HEK293T (cell line): ENCODE results near the gene AKAP6.
A peak's percentile ranks its signal among the peaks of the same experiment; 100 is the strongest.

Source experiments
- CTCF ChIA-PET: fragments of 350-600 bp; formaldehyde crosslinking; extraction: SDS; loops from one replicate; lab custom pipeline; 2021; ENCODE audit warnings: antibody characterized with exemption, inconsistent platforms; lab: Yijun Ruan, JAX
- POLR2A ChIA-PET: fragments of 350-600 bp; formaldehyde crosslinking; extraction: SDS; loops from one replicate; lab custom pipeline; 2020; ENCODE audit warnings: antibody characterized with exemption, inconsistent platforms; lab: Yijun Ruan, JAX
- DNase-seq: peaks from one replicate; pipeline ENCODE4 v3.0.0; 2012; ENCODE audit warnings: mixed read lengths; ENCODE audit errors: extremely low spot score
- ARNT ChIP-seq: fragments of 450-650 bp; IDR thresholded peaks from 2 replicates; pipeline ENCODE4 v1.6.1; 2017; ENCODE audit warnings: mild to moderate bottlenecking
- BHLHE40 ChIP-seq: fragments of 450-650 bp; IDR thresholded peaks from 2 replicates; pipeline ENCODE4 v1.6.1; 2016; ENCODE audit warnings: mild to moderate bottlenecking, moderate library complexity, borderline replicate concordance
- CTBP1 ChIP-seq: fragments of 450-650 bp; IDR thresholded peaks from 2 replicates; pipeline ENCODE4 v1.6.1; 2016; ENCODE audit warnings: borderline replicate concordance
- ELF4 ChIP-seq: fragments of 450-650 bp; IDR thresholded peaks from 2 replicates; pipeline ENCODE4 v1.6.1; 2017; ENCODE audit warnings: antibody characterized with exemption
- FOXA1 ChIP-seq: fragments of 450-650 bp; IDR thresholded peaks from 2 replicates; pipeline ENCODE4 v1.6.1; 2016; ENCODE audit warnings: mild to moderate bottlenecking
- FOXK2 ChIP-seq: fragments of 450-650 bp; IDR thresholded peaks from 2 replicates; pipeline ENCODE4 v1.6.1; 2016; ENCODE audit warnings: mild to moderate bottlenecking
- FOXM1 ChIP-seq: fragments of 450-650 bp; IDR thresholded peaks from 2 replicates; pipeline ENCODE4 v1.6.1; 2017; ENCODE audit warnings: mild to moderate bottlenecking, borderline replicate concordance
- HDGF ChIP-seq: fragments of 450-650 bp; IDR thresholded peaks from 2 replicates; pipeline ENCODE4 v1.6.1; 2017; ENCODE audit warnings: antibody characterized with exemption, borderline replicate concordance
- L3MBTL2 ChIP-seq: fragments of 450-650 bp; conservative IDR thresholded peaks from 2 replicates; pipeline ENCODE4 v1.6.1; 2016; ENCODE audit warnings: mild to moderate bottlenecking
- LEF1 ChIP-seq: fragments of 450-650 bp; IDR thresholded peaks from 2 replicates; pipeline ENCODE4 v1.6.1; 2017; ENCODE audit warnings: mild to moderate bottlenecking, borderline replicate concordance
- NFRKB ChIP-seq: fragments of 450-650 bp; IDR thresholded peaks from 2 replicates; pipeline ENCODE4 v1.6.1; 2016; ENCODE audit warnings: mild to moderate bottlenecking, moderate library complexity
- SP1 ChIP-seq: fragments of 450-650 bp; IDR thresholded peaks from 2 replicates; pipeline ENCODE4 v1.6.1; 2017
- TARDBP ChIP-seq: fragments of 450-650 bp; IDR thresholded peaks from 2 replicates; pipeline ENCODE4 v1.6.1; 2016
- ZNF384 ChIP-seq: fragments of 450-650 bp; IDR thresholded peaks from 2 replicates; pipeline ENCODE4 v1.6.1; 2016
- TF ChIP-seq, protein P1 (sequence below): fragments of 450-650 bp; IDR thresholded peaks from 2 replicates; pipeline ENCODE4 v1.6.1; 2016

The AKAP6 gene

GRCh38 chr14:32625211-32625610, 296.1 kb downstream of the AKAP6 start:
- ChIA-PET CTCF (no interaction called here), POLR2A (no interaction called here)
- no peak for TF ChIP-seq ELF4
- TF ChIP-seq, protein P1, sequence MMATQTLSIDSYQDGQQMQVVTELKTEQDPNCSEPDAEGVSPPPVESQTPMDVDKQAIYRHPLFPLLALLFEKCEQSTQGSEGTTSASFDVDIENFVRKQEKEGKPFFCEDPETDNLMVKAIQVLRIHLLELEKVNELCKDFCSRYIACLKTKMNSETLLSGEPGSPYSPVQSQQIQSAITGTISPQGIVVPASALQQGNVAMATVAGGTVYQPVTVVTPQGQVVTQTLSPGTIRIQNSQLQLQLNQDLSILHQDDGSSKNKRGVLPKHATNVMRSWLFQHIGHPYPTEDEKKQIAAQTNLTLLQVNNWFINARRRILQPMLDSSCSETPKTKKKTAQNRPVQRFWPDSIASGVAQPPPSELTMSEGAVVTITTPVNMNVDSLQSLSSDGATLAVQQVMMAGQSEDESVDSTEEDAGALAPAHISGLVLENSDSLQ: peak; percentile 71
- DNase-seq: no peak

GRCh38 chr14:32627545-32628298, 298.6 kb downstream of the AKAP6 start:
- no peak for TF ChIP-seq LEF1
- no peak for TF ChIP-seq BHLHE40
- TF ChIP-seq ZNF384: no peak
- TF ChIP-seq FOXA1: no peak
- TF ChIP-seq TARDBP: no peak
- TF ChIP-seq FOXK2: no peak
- TF ChIP-seq NFRKB: no peak
- TF ChIP-seq HDGF: no peak
- TF ChIP-seq FOXM1: no peak
- ChIA-PET POLR2A (no interaction called here), CTCF (interaction anchor here (0.6 to 0.7 kb wide), 2 partner anchors 288 to 1166 kb away, joined by 3 read pairs; no protein-coding TSS in a partner anchor)
- no peak for DNase-seq

- peak; percentile 59 for TF ChIP-seq ZNF384
- no peak for TF ChIP-seq LEF1
- POLR2A ChIA-PET: interaction anchor here (0.7 kb wide), 1 partner anchor 1014 kb away, joined by 3 read pairs; no protein-coding TSS in a partner anchor
- CTCF ChIA-PET: interaction anchor here (0.6 kb wide), 1 partner anchor 13 kb away, joined by 3 read pairs; no protein-coding TSS in a partner anchor
- DNase-seq: no peak
Observed at GRCh38 chr14:32629236-32629635, 300.1 kb downstream of the AKAP6 start.

DNA sequence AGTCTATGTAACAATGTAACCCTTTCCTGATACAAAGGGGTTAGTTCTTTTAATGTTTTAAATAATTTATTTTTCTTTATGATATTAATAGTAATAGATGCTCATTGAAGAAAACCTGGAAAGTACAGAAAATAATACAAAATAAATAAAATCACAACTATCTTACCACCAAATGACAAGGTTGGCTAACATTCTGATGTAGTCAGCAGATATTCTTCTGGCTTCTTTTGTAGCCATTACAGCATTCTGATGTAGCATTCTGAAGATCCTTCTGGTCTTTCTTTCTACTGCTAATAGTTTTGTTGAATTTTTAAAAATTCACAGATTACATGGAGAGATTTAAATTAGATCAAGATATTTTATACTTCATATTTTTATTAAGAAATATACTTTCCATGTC, 301.6 kb downstream of the AKAP6 start:
- CTCF ChIA-PET: no interaction called here
- TF ChIP-seq FOXA1: no peak
- no peak for TF ChIP-seq NFRKB
- no peak for TF ChIP-seq ZNF384
- TF ChIP-seq FOXK2: no peak
- no peak for DNase-seq
- POLR2A ChIA-PET: no interaction called here

DNA sequence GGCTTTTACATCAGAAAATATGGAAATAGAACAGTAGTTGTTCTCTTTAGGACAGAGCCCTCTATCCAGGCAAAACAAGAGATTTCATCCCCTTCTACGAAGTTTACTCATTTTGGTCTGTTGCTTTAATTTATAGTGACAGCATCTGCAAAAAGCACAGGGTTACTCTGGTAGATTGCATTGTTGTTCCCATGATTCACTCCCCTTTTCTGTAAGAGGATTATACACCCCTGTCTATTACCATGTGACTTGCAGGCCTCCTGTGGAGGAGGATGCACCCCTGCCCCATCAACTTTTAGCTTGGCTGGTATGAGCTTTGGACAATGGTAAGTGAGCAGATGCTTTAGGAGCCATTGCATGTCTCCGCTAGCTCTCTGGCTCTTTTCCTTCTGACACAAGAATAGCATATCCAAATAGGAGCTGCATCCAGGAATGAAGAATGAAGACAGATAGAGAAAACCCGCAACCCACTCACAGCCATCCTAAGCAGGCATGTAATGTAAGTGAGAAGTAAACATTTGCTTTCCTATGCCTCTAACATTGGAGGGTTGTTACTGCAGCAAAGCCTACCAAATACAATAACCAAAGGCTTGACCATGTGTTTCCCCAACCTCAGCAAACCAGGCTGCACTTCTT, 304.2 kb downstream of the AKAP6 start:
- TF ChIP-seq, protein P1: no peak
- TF ChIP-seq LEF1: no peak
- TF ChIP-seq CTBP1: no peak
- no peak for TF ChIP-seq ELF4
- no peak for TF ChIP-seq FOXK2
- TF ChIP-seq SP1: no peak
- no peak for TF ChIP-seq TARDBP
- no peak for TF ChIP-seq HDGF
- TF ChIP-seq FOXA1: no peak
- no peak for TF ChIP-seq L3MBTL2
- no peak for TF ChIP-seq FOXM1
- TF ChIP-seq ZNF384: no peak
- TF ChIP-seq BHLHE40: no peak
- CTCF ChIA-PET: no interaction called here
- POLR2A ChIA-PET: no interaction called here
- DNase-seq: no peak

- DNase-seq: no peak
- ChIA-PET POLR2A (no interaction called here), CTCF (no interaction called here)
- no peak for TF ChIP-seq CTBP1
- no peak for TF ChIP-seq BHLHE40
- TF ChIP-seq LEF1: no peak
- TF ChIP-seq FOXM1: no peak
- TF ChIP-seq ELF4: no peak
- no peak for TF ChIP-seq FOXA1
- TF ChIP-seq TARDBP: no peak
- TF ChIP-seq ARNT: no peak
- no peak for TF ChIP-seq SP1
- no peak for TF ChIP-seq FOXK2
- no peak for TF ChIP-seq HDGF
Observed at GRCh38 chr14:32633930-32634329, 304.8 kb downstream of the AKAP6 start.

DNA sequence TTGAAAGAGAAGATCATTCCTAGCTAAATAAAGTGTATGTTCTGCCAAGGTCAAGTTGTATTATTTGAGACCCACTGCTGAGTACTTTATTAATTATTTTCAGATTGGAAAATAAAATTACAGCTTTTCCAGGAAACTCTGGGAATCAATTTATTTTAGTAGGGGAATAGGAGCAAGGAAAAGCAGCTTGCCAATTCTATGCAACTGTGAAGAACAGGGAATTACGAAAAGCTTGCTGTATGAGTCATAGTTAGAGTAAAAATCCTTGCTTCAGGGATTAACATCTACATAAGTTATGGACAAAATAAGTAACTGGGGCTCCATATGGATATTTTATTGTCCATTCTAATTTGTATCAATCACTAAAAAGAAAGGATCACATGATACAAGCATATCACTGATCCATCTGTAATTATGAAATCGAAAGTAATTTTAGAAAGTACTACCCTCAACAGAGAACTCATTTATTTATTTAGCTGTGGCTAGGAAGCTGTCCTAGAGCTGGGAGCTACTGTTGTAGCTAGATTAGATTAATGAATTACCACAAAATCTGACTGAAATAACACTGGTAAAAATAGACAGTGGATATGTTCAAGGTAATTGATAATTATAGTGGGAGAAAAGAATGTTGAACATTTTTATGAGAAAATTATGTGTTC, 306.1 kb downstream of the AKAP6 start:
- DNase-seq: no peak
- ChIA-PET CTCF (no interaction called here), POLR2A (no interaction called here)
- TF ChIP-seq SP1 (no peak), LEF1 (no peak), CTBP1 (no peak), BHLHE40 (no peak), TARDBP (no peak)
